Activated T-cell treated with anti-CD3 and anti-CD28 coated beads for 48 hours (primary cell): ENCODE results near the gene CDH8.

Source experiments
- DNase-seq: peaks from one replicate; pipeline ENCODE4 v3.0.0-alpha.2; 2020; ENCODE audit warnings: low read depth

CDH8 gene

DNA sequence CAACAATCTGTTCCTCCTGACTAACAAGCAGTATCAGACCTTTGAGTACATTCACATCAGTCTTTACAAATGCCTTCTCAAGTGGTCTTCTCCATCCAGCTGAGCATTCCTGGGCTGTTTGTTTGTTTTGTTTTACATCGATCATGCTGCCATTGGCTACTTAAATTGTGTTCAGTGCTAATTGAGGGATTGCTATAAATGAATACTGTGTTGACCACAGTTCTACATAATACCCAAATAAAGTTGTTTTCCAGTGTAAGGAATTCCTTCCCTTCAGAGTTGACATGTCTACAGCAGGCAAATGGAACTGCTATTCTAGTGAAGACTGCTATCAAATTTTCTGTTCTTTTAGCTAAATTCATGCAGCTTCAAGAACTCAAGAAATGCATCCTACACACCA is 3.2 kb downstream of the CDH8 start:
- no peak for DNase-seq

DNA sequence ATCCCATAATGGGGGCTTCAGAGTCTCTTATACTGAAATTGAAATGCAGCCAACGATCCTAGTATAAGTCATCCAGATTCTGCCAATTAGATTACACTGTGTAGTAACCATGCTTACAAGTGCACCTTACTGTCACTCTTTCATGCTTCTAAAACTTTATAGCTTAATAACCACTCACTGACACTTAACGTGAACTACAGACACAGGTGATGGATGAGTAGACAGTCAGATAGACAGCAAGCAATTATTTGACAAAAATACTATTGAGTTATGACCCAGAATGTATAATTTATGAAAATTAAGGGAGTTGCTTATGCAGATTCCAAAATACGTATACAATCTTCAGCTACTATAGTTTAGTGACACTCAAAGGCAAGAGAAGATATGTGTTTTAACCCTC is 6.3 kb downstream of the CDH8 start:
- no peak for DNase-seq

DNA sequence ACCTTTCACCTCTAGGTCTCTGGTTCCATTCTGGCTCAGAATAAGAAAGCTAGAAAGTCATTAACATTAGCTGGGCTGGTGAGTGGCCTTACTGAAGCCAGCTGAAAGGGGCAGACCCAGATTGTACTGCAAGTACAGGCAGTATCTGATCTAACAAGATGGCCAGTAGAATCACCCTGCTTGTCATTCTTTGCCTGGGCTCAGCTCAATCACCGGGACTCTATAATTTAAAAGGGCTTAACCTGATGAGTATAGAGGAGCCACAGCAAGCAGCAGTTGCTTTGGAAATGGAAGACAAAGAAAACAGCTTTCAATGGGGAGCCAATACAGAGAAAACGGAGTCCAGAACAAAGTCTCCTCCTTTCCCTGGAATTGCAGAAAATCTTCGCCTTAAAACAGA is 13.6 kb downstream of the CDH8 start:
- DNase-seq, result no peak

DNA sequence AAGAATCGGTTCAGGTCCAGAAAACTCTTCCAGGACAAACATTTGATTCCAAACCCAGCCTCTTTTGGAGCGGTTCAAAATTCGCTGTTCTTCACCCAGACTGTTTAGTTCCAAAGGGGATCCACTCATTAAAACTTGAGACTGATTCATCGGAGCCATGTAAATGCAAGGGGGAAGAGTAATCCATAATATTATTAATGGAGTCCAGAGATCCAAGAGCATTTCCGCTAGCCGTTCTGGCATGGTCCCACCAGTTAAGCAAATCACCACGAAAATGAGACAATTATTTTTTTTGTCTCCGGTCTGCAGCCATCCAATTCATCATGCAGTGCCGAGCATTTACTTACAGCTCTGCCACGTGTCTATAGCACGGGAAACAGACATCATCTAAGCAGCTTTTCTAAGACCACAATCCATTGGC is 15.1 kb downstream of the CDH8 start:
- no peak for DNase-seq

DNA sequence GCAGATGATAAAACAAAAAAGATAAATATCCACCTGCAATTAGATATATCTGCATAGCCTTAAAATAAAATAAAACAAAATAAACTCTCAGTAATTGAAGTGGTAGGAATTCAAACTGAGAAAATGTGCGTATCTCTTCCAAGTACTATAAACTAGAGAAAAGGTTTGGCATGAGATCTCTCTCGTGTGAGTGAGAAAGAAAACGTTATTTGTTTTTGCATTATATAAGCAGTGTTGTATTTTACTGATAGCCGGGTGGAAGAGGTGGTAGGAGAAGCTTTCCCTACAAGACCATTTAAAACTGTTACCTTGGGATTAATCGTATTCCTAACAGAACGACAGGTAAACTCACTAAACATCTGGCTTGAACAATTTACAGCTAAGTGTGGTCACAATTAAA is 15.6 kb downstream of the CDH8 start:
- no peak for DNase-seq

DNA sequence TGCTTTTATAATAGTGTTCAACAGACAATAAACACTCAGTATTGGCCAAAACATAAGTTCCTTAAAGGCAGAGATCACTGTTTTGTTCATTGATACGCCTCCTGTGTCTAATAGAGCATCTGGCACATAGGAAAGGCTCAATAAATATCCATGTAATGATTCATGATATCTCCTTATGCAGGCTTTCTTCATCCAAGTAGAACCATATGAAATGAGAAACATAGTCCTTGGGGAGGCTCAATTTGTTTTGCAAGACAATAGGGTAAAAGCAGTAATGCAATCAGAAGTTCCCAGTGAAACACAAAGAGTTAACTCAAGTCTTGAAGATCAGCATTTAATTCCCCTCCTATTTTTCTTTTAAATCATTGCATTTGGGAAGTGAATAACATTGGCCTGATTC is 16.4 kb downstream of the CDH8 start:
- no peak for DNase-seq

DNA sequence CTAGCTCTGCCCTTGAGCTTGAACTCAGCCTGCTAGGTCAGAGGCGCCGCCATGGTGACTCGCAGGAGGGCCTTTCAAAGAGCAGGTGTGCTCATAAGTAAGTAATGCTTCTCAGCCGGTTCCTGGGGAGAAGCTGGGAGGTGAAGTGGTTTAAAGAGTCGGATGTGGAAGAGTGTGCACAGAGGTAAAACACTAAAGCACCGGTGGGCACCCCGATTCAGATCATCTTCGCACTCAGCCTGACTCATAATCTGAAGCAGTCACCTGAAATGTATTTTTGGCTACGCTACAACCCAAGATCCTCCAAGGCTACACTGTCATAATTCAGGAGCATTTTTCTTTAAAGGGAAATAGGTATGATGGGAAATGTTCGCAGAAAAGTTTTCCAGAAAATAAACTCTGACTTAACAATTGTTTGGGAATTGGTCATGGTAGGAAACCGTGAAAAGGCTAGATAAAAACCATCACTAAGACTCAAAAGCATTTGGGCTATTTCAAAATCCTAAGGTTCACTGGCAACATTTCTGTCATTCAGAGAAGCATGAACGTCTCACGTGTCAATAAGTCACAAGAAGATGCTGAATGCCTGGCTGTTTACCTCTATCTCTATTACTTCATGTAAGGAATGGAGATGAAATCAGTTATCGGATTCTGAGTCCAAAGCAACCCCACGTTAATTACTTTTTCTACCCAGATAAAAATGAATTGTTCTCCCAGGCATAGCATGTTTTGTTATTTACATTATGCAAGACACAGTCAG is 17.8 kb downstream of the CDH8 start:
- DNase-seq, result no peak

DNA sequence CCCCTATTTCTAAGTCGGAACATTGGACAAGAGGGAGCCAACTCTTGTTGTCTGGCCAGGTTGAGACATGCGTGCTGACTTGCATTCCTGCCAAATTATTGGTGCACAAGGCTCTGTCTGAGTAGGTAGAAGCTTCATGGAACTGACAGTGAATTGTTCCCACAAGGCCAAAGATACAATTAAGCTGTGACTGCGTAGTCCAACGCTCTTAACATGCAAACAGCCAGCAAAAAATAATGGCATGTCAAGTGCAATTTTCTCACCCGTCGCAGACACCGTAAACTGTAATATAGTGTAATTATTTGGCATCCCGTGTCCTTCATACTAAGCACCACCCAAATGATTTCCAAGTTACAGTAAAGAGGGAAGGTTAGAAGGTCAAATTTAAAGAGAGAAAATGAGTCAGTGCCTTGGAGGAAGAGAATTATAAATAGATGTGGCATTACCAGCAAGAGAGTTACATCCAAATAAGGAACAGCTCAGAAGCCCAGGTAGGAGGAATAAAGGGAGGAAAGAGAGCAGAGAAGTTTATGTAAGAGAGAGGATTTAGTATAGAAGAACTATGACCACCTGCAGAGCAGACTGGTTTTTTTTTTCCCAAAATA is 21.8 kb downstream of the CDH8 start:
- no peak for DNase-seq

GRCh38 chr16:62010186-62010585 is 26.1 kb downstream of the CDH8 start:
- no peak for DNase-seq

- no peak for DNase-seq
Measured at GRCh38 chr16:61998460-61998859, 37.8 kb downstream of the CDH8 start.

- DNase-seq, result no peak
Measured at GRCh38 chr16:61993108-61993507, 43.1 kb downstream of the CDH8 start.

GRCh38 chr16:61987474-61988012 is 48.7 kb downstream of the CDH8 start:
- no peak for DNase-seq

DNA sequence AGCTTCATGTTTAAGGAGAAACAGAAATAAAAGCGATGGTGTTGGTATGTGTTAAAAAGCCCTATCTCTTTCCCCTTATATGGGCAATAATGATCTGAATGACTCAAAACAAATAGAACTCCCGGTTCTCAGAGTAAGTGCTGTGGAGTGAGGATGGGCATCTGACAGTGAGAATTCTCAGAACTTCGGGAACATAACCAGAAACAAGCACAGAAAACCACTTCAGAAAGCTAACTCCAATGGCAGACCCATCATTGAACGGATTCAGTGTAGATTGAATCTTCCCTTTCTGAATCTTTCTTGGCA is 67.2 kb downstream of the CDH8 start:
- DNase-seq, result no peak

- DNase-seq, result no peak
Measured at GRCh38 chr16:61968242-61969076, 67.8 kb downstream of the CDH8 start.

- no peak for DNase-seq
Measured at GRCh38 chr16:61957075-61957855, 79.0 kb downstream of the CDH8 start.

- DNase-seq, result no peak
Measured at GRCh38 chr16:61952841-61953240, 83.4 kb downstream of the CDH8 start.

DNA sequence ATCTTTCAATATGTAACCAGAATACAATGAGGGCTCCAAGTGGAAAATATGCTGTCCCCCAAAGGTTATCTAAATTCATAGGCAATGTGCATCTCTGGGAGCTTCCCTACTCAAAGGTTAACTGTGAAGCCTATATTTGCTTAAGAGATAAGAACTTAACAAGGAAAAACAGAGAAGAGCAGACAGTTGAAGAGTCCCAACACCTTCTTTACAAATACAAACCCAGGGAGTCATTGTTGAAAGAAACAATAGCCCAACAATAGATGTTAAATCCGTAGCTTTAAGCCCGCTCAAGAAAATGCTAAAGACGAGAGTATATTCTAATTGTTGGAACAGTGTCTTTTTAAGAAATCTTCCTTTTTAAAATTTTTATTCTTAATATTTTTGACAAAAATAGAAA is 87.8 kb downstream of the CDH8 start:
- no peak for DNase-seq

DNA sequence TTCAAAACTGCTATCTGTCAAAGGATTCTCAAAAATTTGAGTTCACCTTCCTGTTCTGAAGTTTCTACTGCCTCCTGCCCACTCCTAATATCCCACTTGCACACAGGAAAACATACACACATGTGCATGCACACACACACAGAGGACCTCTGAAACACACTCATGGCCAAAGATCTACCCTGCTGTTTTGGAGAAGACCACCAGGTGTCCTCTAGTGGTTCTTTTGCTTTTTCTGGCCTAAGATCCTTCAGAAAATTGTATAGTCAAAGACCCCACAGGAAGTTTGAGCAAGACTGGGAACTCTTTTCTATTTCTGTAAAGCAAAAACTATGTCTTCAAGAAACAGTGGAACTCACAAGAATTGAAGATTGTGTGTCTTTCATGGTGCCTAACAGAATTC is 90.2 kb downstream of the CDH8 start:
- no peak for DNase-seq

GRCh38 chr16:61945511-61945910 is 90.7 kb downstream of the CDH8 start:
- DNase-seq, result no peak

DNA sequence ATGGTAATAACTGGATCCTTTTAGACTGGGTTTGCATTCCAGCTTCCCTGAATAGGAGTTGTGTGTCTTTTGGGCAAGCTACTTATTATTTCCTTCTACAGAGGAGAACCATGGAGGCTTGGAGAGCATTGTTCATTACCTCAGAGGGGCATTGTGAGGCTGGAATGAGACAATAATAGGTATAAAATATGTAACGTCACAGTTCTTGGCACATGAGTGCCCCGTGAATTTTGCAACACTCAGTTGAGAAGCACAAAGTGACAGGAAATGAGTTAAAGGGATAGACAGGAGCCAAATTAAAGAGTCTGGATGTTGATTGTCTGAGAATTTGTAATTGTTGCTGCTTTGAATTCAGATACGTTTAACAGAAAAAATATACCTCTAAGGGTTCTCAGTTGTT is 92.2 kb downstream of the CDH8 start:
- no peak for DNase-seq

GRCh38 chr16:61940611-61941010 is 95.6 kb downstream of the CDH8 start:
- no peak for DNase-seq

DNA sequence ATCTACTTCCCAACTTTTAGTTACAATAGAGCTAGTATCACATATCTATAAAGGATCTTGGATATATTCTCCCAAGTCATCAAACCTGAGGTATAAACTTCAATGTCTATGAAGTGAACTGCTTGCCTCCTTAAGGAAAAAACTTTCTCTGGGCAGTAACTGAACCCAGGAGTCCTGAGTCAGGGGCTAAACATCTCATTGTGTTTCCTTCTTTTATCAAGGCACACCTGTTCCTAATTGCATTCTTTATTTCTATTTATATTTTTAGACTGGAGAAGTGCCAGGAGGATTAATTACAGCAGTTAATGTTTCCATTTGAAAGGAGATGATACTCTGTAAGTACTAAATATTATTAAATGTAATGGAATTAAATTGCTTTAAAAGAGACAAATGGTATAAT is 98.6 kb downstream of the CDH8 start:
- DNase-seq, result no peak
